ENCODE data around the gene BATF.

Gene BATF

GRCh38 chr14:75535164-75535898 is 13.1 kb downstream of the BATF start:
- no peak for DNase-seq

- no peak for DNase-seq
Observed at GRCh38 chr14:75537071-75537470, 14.8 kb downstream of the BATF start.

GRCh38 chr14:75539162-75539560 is 16.9 kb downstream of the BATF start:
- no peak for DNase-seq

- DNase-seq: no peak
Observed at GRCh38 chr14:75539561-75540478, 17.6 kb downstream of the BATF start.

GRCh38 chr14:75540479-75540851 is 18.2 kb downstream of the BATF start:
- DNase-seq: no peak

- no peak for DNase-seq
Observed at GRCh38 chr14:75542588-75543091, 20.4 kb downstream of the BATF start.

- no peak for DNase-seq
Observed at GRCh38 chr14:75543253-75543652, 21.0 kb downstream of the BATF start.

GRCh38 chr14:75543786-75544185 is 21.5 kb downstream of the BATF start:
- DNase-seq: no peak

- no peak for DNase-seq
Observed at GRCh38 chr14:75545907-75546306, 23.6 kb downstream of the BATF start.

GRCh38 chr14:75547552-75548250 is 25.4 kb downstream of the BATF start:
- DNase-seq: no peak

- peak; percentile 3 for DNase-seq
Observed at GRCh38 chr14:75548544-75548943, 26.3 kb downstream of the BATF start.

- DNase-seq: no peak
Observed at GRCh38 chr14:75549169-75549568, 26.9 kb downstream of the BATF start.

- no peak for DNase-seq
Observed at GRCh38 chr14:75551021-75551420, 28.8 kb downstream of the BATF start.

GRCh38 chr14:75553157-75553556 is 30.9 kb downstream of the BATF start:
- no peak for DNase-seq

- no peak for DNase-seq
Observed at GRCh38 chr14:75553761-75554364, 31.6 kb downstream of the BATF start.

GRCh38 chr14:75554482-75554881 is 32.2 kb downstream of the BATF start:
- DNase-seq: peak; percentile 50

- DNase-seq: no peak
Observed at GRCh38 chr14:75558440-75558839, 36.2 kb downstream of the BATF start.

GRCh38 chr14:75559045-75559444 is 36.8 kb downstream of the BATF start:
- no peak for DNase-seq

GRCh38 chr14:75559451-75560222 is 37.4 kb downstream of the BATF start:
- peak; percentile 74 for DNase-seq

GRCh38 chr14:75561013-75561432 is 38.8 kb downstream of the BATF start:
- peak; percentile 61 for DNase-seq

- no peak for DNase-seq
Observed at GRCh38 chr14:75562089-75562488, 39.8 kb downstream of the BATF start.

- DNase-seq: no peak
Observed at GRCh38 chr14:75562489-75562888, 40.2 kb downstream of the BATF start.
